ENCODE data around the gene CFAP97D2.
A peak's percentile ranks its signal among the peaks of the same experiment; 100 is the strongest.
"Not testable (repeated sequence)": the region's sequence is repeated elsewhere in the genome, so short reads cannot be mapped to it uniquely, and the experiment has no call there.

Gene CFAP97D2

GRCh38 chr13:114143806-114144605 lies 35.1 kb upstream of the CFAP97D2 start:
- no peak for DNase-seq

GRCh38 chr13:114144606-114145244 lies 34.3 kb upstream of the CFAP97D2 start:
- no peak for DNase-seq

GRCh38 chr13:114145256-114145655 lies 33.8 kb upstream of the CFAP97D2 start:
- no peak for DNase-seq

GRCh38 chr13:114145722-114146121 lies 33.3 kb upstream of the CFAP97D2 start:
- DNase-seq = no peak

GRCh38 chr13:114146173-114146572 lies 32.9 kb upstream of the CFAP97D2 start:
- no peak for DNase-seq

- no peak for DNase-seq
These were observed 32.4 kb upstream of the CFAP97D2 start for GRCh38 chr13:114146629-114147028.

GRCh38 chr13:114147803-114148520 lies 31.1 kb upstream of the CFAP97D2 start:
- no peak for DNase-seq

- DNase-seq = no peak
These were observed 30.6 kb upstream of the CFAP97D2 start for GRCh38 chr13:114148521-114148855.

- not testable (repeated sequence) for DNase-seq
These were observed 30.2 kb upstream of the CFAP97D2 start for GRCh38 chr13:114148886-114149285.

GRCh38 chr13:114149774-114150740 lies 29.0 kb upstream of the CFAP97D2 start:
- DNase-seq = no peak

- no peak for DNase-seq
These were observed 28.0 kb upstream of the CFAP97D2 start for GRCh38 chr13:114151031-114151430.

GRCh38 chr13:114151565-114152284 lies 27.3 kb upstream of the CFAP97D2 start:
- DNase-seq = peak; percentile 66

GRCh38 chr13:114152285-114152645 lies 26.8 kb upstream of the CFAP97D2 start:
- DNase-seq = no peak

GRCh38 chr13:114152831-114153371 lies 26.2 kb upstream of the CFAP97D2 start:
- DNase-seq = no peak

GRCh38 chr13:114153485-114154080 lies 25.5 kb upstream of the CFAP97D2 start:
- no peak for DNase-seq

- DNase-seq = no peak
These were observed 24.6 kb upstream of the CFAP97D2 start for GRCh38 chr13:114154476-114154875.

GRCh38 chr13:114155320-114155719 lies 23.7 kb upstream of the CFAP97D2 start:
- DNase-seq = no peak

- no peak for DNase-seq
These were observed 22.9 kb upstream of the CFAP97D2 start for GRCh38 chr13:114155926-114156883.

GRCh38 chr13:114157869-114158495 lies 21.1 kb upstream of the CFAP97D2 start:
- DNase-seq = no peak
